Astrocyte (in vitro differentiated cells and primary cell): ENCODE measurements around the gene RFC3. TPM values are rescaled to one million over a fixed set of nuclear protein-coding genes. Genes with fewer than 3 reads are reported as not detected.

ENCODE experiments used
- DNase-seq: peaks from one replicate; pipeline ENCODE4 v3.0.0-alpha.2; 2010; ENCODE audit warnings: low read depth
- FAIRE-seq: peaks from 2 replicates; lab custom pipeline; 2011; peaks lifted over from hg19 to GRCh38; lab: Jason Lieb, UNC
- H2AFZ ChIP-seq: 2 replicates; pipeline ENCODE4 v1.6.0; 2012; ENCODE audit warnings: low read depth, low read length, inconsistent platforms
- H3K27ac ChIP-seq: 2 replicates; pipeline ENCODE4 v1.5.1; 2011; ENCODE audit warnings: low read depth, low read length, inconsistent platforms
- H3K27me3 ChIP-seq: 2 replicates; pipeline ENCODE4 v1.6.0; 2011; ENCODE audit warnings: low read length, inconsistent platforms; ENCODE audit not compliant: insufficient read depth
- H3K36me3 ChIP-seq: 2 replicates; pipeline ENCODE4 v1.5.1; 2011; ENCODE audit warnings: low read length, inconsistent platforms; ENCODE audit not compliant: insufficient read depth
- H3K4me1 ChIP-seq: 2 replicates; pipeline ENCODE4 v1.5.1; 2011; ENCODE audit warnings: low read length, inconsistent platforms; ENCODE audit not compliant: insufficient read depth
- H3K4me2 ChIP-seq: 2 replicates; pipeline ENCODE4 v1.6.0; 2012; ENCODE audit warnings: low read length, inconsistent platforms
- H3K4me3 ChIP-seq: 2 replicates; pipeline ENCODE4 v1.5.1; 2011; ENCODE audit warnings: low read depth, mild to moderate bottlenecking, low read length, inconsistent platforms; ENCODE audit not compliant: insufficient read depth
- H3K79me2 ChIP-seq: 2 replicates; pipeline ENCODE4 v1.6.0; 2012; ENCODE audit warnings: mild to moderate bottlenecking, low read length, inconsistent platforms; ENCODE audit not compliant: insufficient read depth
- H3K9ac ChIP-seq: 2 replicates; pipeline ENCODE4 v1.6.0; 2012; ENCODE audit warnings: mild to moderate bottlenecking, low read length, inconsistent platforms
- H3K9me3 ChIP-seq: 2 replicates; pipeline ENCODE4 v1.5.1; 2012; ENCODE audit warnings: low read depth, mild to moderate bottlenecking, low read length, inconsistent platforms; ENCODE audit not compliant: insufficient read depth
- H4K20me1 ChIP-seq: 2 replicates; pipeline ENCODE4 v1.6.0; 2012; ENCODE audit warnings: low read length, inconsistent platforms; ENCODE audit not compliant: insufficient read depth
- H3K27ac Mint-ChIP-seq: one replicate; pipeline ENCODE4 v1.8.0; 2021; ENCODE audit warnings: mild to moderate bottlenecking, mixed read lengths; ENCODE audit not compliant: unreplicated experiment
- H3K27me3 Mint-ChIP-seq: one replicate; pipeline ENCODE4 v1.8.0; 2021; ENCODE audit warnings: low read depth, mixed read lengths; ENCODE audit not compliant: unreplicated experiment
- H3K36me3 Mint-ChIP-seq: one replicate; pipeline ENCODE4 v1.8.0; 2021; ENCODE audit warnings: low read depth, mixed read lengths; ENCODE audit not compliant: unreplicated experiment
- H3K4me1 Mint-ChIP-seq: one replicate; pipeline ENCODE4 v1.8.0; 2021; ENCODE audit warnings: low read depth, mixed read lengths; ENCODE audit not compliant: unreplicated experiment
- H3K4me3 Mint-ChIP-seq: one replicate; pipeline ENCODE4 v1.8.0; 2021; ENCODE audit warnings: mild to moderate bottlenecking, moderate library complexity, mixed read lengths; ENCODE audit not compliant: unreplicated experiment
- H3K9me3 Mint-ChIP-seq: one replicate; pipeline ENCODE4 v1.8.0; 2021; ENCODE audit warnings: mild to moderate bottlenecking, mixed read lengths; ENCODE audit not compliant: unreplicated experiment
- EZH2 ChIP-seq: IDR thresholded peaks from 2 replicates; pipeline ENCODE4 v1.6.1; 2012; ENCODE audit warnings: mild to moderate bottlenecking, low read length, inconsistent platforms; ENCODE audit not compliant: insufficient read depth
- total RNA-seq: library from RNA; stranded (reverse); gene quantifications from 2 replicates; pipeline ENCODE4 v1.2.1, GENCODE V29; 2021
- TF ChIP-seq, protein P1 (sequence below): IDR thresholded peaks from 2 replicates; pipeline ENCODE4 v1.5.1; 2011; ENCODE audit warnings: low read depth, mild to moderate bottlenecking, inconsistent platforms, low read length, moderate library complexity; ENCODE audit not compliant: insufficient read depth

RFC3 gene
- total RNA-seq, 1 donor from 2014 or later: 8.2 TPM

DNA sequence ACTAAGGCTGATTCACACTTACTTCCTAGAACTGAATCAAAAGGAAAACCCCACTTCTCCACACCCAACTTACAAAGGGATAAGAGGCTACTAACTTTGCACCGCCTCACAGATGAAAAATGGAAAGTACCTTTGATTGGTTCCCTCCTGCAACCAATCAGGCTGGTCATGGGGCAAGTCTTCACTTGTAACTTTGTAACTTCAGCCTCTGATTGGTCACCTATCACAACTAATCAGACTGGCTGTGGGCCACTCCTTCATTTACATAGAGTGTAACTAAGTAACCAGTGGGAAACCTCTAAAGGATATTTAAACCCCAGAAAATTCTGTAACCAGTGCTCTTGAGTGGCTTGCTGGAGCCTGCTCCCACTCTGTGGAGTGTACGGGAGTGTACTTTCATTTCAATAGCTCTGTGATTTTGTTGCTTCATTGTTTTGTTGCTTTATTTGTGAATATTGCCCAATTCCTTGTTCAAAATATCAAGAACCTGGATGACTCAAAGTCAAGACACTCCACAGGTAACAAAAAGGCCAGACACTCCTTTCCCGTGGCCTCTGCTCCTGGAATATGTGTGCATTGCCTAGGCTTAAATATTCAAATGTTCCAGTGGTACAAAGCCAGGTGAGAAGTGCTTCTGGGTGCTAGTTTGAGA is 50.5 kb downstream of the RFC3 start:
- no peak overlapping the region for H3K27ac ChIP-seq
- no peak overlapping the region for H3K4me3 Mint-ChIP-seq
- H2AFZ ChIP-seq: no peak overlapping the region
- no peak overlapping the region for H3K4me3 ChIP-seq
- H3K36me3 ChIP-seq: no peaks in the 10 kb centered on the region
- FAIRE-seq (no peak), DNase-seq (no peak)
- H4K20me1 ChIP-seq: no peaks in the 10 kb centered on the region
- no peaks in the 10 kb centered on the region for H3K9me3 ChIP-seq
- no peak overlapping the region for H3K27ac Mint-ChIP-seq
- H3K9me3 Mint-ChIP-seq: no peaks in the 10 kb centered on the region
- no peaks in the 10 kb centered on the region for H3K79me2 ChIP-seq
- no peaks in the 10 kb centered on the region for H3K4me1 ChIP-seq
- H3K4me1 Mint-ChIP-seq: no peaks in the 10 kb centered on the region
- H3K4me2 ChIP-seq: no peak overlapping the region
- no peaks in the 10 kb centered on the region for H3K27me3 ChIP-seq
- no peaks in the 10 kb centered on the region for H3K36me3 Mint-ChIP-seq
- H3K9ac ChIP-seq: no peak overlapping the region
- H3K27me3 Mint-ChIP-seq: no peaks in the 10 kb centered on the region
- no peak for TF ChIP-seq EZH2
- TF ChIP-seq, protein P1, sequence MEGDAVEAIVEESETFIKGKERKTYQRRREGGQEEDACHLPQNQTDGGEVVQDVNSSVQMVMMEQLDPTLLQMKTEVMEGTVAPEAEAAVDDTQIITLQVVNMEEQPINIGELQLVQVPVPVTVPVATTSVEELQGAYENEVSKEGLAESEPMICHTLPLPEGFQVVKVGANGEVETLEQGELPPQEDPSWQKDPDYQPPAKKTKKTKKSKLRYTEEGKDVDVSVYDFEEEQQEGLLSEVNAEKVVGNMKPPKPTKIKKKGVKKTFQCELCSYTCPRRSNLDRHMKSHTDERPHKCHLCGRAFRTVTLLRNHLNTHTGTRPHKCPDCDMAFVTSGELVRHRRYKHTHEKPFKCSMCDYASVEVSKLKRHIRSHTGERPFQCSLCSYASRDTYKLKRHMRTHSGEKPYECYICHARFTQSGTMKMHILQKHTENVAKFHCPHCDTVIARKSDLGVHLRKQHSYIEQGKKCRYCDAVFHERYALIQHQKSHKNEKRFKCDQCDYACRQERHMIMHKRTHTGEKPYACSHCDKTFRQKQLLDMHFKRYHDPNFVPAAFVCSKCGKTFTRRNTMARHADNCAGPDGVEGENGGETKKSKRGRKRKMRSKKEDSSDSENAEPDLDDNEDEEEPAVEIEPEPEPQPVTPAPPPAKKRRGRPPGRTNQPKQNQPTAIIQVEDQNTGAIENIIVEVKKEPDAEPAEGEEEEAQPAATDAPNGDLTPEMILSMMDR: no peak

DNA sequence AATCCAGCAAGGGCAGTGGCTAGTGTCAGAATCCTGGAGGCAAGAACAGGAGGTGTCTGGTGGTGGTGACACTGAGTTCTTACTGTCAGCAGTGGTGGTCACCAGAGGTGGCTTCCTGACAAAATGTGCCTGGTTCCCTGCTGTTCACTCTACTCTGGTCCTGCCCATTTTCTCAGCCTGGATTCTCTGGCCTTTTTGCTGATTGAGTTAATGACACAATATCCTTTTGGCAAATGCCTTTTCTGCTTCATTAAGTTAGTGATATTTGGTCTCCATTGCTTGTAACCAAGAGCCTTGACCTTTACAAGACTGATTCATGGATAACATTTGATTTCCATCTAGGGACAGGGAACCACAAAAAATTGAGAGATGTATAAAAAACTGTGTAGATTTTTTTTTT is 51.1 kb downstream of the RFC3 start:
- Mint-ChIP-seq H3K27ac (no peak overlapping the region), H3K27me3 (no peaks in the 10 kb centered on the region), H3K4me3 (no peak overlapping the region), H3K4me1 (no peaks in the 10 kb centered on the region), H3K9me3 (no peaks in the 10 kb centered on the region), H3K36me3 (no peaks in the 10 kb centered on the region)
- Histone ChIP-seq H3K4me2 (no peak overlapping the region), H3K4me1 (no peaks in the 10 kb centered on the region), H3K27ac (no peak overlapping the region), H2AFZ (no peak overlapping the region), H4K20me1 (no peaks in the 10 kb centered on the region), H3K36me3 (no peaks in the 10 kb centered on the region), H3K9me3 (no peaks in the 10 kb centered on the region), H3K27me3 (no peaks in the 10 kb centered on the region), H3K9ac (no peak overlapping the region), H3K79me2 (no peaks in the 10 kb centered on the region), H3K4me3 (no peak overlapping the region)
- TF ChIP-seq EZH2: no peak
- TF ChIP-seq, protein P1: no peak
- FAIRE-seq (no peak), DNase-seq (peak; percentile 61)

DNA sequence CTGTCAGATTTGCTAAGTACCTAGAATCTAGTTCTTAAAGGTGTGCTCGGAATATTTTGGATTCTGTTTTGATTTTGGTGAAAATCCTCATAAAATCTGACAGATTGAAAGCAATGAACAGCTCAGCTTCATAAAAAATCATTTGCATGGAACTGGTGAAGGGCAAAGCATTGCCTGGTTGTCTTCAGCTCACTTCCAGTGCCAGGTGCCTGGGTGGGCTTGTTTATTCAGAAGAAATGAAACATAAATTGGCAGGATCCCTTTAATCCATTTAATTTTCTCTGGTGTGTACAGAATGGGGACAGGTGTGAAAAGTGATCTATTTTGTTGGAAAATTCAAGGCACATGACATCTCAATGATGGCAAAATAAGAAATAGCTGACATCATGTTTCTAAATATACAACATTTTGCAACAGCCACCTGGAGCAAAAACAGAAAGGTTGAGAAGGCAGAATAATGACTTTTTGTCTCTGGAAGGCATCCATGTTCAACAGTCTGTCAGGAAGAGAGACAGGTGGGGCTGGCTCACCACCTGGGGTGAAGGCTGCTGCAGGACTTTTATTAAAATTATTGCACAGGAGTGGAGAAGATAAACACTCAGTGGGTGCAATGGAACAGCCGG is 52.2 kb downstream of the RFC3 start:
- H4K20me1 ChIP-seq: no peaks in the 10 kb centered on the region
- TF ChIP-seq, protein P1: no peak
- no peak for TF ChIP-seq EZH2
- H3K27ac ChIP-seq: no peak overlapping the region
- H3K9me3 ChIP-seq: no peaks in the 10 kb centered on the region
- no peaks in the 10 kb centered on the region for H3K36me3 Mint-ChIP-seq
- no peak overlapping the region for H3K9ac ChIP-seq
- no peak for DNase-seq
- no peaks in the 10 kb centered on the region for H3K27me3 Mint-ChIP-seq
- H3K4me2 ChIP-seq: no peak overlapping the region
- no peak overlapping the region for H2AFZ ChIP-seq
- no peak overlapping the region for H3K4me3 ChIP-seq
- H3K36me3 ChIP-seq: no peaks in the 10 kb centered on the region
- H3K27ac Mint-ChIP-seq: no peak overlapping the region
- FAIRE-seq: no peak
- no peaks in the 10 kb centered on the region for H3K4me1 Mint-ChIP-seq
- H3K27me3 ChIP-seq: no peaks in the 10 kb centered on the region
- H3K9me3 Mint-ChIP-seq: no peaks in the 10 kb centered on the region
- no peak overlapping the region for H3K4me3 Mint-ChIP-seq
- no peaks in the 10 kb centered on the region for H3K4me1 ChIP-seq
- no peaks in the 10 kb centered on the region for H3K79me2 ChIP-seq
